H1 (cell line): ENCODE measurements around the gene ANO9. TPM values are rescaled to one million over a fixed set of nuclear protein-coding genes. Genes with fewer than 3 reads are reported as not detected.

Experiments used
- BCL11A ChIP-seq, 2 experiments: IDR thresholded peaks; one replicate each; pipeline ENCODE4 v1.6.1; 2011; ENCODE audit warnings: low read depth in 2 of 2, low read length in 2 of 2, mild to moderate bottlenecking in 2 of 2
- CEBPB ChIP-seq: IDR thresholded peaks from 2 replicates; pipeline ENCODE4 v1.6.1; 2012; ENCODE audit warnings: low read depth, low read length
- USF2 ChIP-seq: IDR thresholded peaks from 2 replicates; pipeline ENCODE4 v1.6.1; 2011; ENCODE audit warnings: low read length, improper control_type of control experiment
- polyA plus RNA-seq, 7 experiments: library from polyadenylated mRNA; depleted of rRNA in 3 of 7; stranded (reverse) in 5 of 7; unstranded in 2 of 7; fragments of >200 nt in 5 of 7; fragments of 200-250 nt in 2 of 7; gene quantifications; 1 replicate in 5 of 7; 2 replicates in 1 of 7; 4 replicates in 1 of 7; pipeline versions ENCODE4 v1.2.1 to v1.2.3, GENCODE V29; 2011 to 2013; ENCODE audit warnings: missing spikeins in 2 of 7, mixed read lengths in 2 of 7
- total RNA-seq: library from RNA; stranded (reverse); fragmentation: NEBNext Ultra II Directional; extraction: Animal tissue kit (Norgen Biotek cat#: 25700); gene quantifications from 2 replicates; pipeline ENCODE4 v1.2.1, GENCODE V29; 2021

ANO9 gene
- total and polyA plus RNA-seq, 2 of the 8 experiments (the other 6 are each of a cell fraction or from before 2014, with no cell fraction given), result 20.0 to 20.7 TPM

DNA sequence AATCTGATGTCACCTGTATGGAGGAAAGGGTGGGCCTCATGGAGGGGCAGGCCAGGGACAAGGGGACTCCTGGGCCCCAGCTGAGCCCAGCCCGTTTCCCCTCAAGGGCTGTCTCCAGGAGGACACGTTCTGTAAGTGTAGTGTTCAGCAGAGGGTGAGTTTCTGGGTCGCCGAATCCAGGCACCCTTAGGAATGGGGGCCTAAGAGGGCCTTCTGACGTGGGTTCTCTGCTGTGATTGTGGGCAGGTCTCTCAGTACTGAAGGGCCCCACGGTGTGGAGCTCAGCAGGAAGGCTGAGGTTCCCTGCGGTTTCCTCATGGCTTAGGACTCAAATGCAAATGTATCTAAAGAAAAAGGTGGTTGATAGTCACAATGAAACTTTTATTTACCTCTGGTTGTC lies 14.7 kb upstream of the ANO9 start (continued):
- TF ChIP-seq USF2, result no peak
- no peak for TF ChIP-seq CEBPB
- no peak for TF ChIP-seq BCL11A (IDR thresholded peaks at IDR 0.05; ENCODE audit: low read depth in 2 of 2, low read length in 2 of 2)
- TF ChIP-seq, all 59 proteins: peak for 2
